HG02884 (cell line): ENCODE results near the gene DMRTA1.
"Not testable (repeated sequence)": the region's sequence is repeated elsewhere in the genome, so short reads cannot be mapped to it uniquely, and the experiment has no call there.

Experiments
- ATAC-seq: cut with Tn5 transposase; IDR thresholded peaks from one replicate; pipeline ENCODE4 v1.9.1; 2021; ENCODE audit warnings: mild to moderate bottlenecking, moderate library complexity; ENCODE audit not compliant: unreplicated experiment

Gene DMRTA1, protein sequence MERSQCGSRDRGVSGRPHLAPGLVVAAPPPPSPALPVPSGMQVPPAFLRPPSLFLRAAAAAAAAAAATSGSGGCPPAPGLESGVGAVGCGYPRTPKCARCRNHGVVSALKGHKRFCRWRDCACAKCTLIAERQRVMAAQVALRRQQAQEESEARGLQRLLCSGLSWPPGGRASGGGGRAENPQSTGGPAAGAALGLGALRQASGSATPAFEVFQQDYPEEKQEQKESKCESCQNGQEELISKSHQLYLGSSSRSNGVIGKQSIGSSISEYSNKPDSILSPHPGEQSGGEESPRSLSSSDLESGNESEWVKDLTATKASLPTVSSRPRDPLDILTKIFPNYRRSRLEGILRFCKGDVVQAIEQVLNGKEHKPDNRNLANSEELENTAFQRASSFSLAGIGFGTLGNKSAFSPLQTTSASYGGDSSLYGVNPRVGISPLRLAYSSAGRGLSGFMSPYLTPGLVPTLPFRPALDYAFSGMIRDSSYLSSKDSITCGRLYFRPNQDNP

DNA sequence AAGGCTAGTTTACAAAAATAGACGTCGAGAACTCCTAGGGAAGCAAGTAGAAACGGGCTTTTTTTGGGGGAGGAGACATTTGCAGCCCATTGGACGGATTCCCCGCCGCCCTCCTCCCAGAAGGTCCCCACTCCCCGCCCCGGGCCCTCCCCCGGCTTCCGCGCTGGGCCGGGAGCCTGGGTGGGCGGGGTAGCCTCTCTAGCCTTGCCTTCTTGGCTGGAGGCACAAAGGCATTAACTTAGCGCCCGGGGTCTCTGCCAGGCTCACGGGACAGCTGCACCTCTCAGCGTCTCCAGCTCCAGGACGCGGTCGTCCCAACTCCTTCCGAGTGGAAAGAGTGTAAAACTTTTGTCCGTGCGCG, at the start of gene DMRTA1:
Gene DMRTA1, plus strand, starts transcription at position 236 of the 361 bp plus-strand sequence. CDS start 242 bp downstream, outside the sequence.
- ATAC-seq: no peak

DNA sequence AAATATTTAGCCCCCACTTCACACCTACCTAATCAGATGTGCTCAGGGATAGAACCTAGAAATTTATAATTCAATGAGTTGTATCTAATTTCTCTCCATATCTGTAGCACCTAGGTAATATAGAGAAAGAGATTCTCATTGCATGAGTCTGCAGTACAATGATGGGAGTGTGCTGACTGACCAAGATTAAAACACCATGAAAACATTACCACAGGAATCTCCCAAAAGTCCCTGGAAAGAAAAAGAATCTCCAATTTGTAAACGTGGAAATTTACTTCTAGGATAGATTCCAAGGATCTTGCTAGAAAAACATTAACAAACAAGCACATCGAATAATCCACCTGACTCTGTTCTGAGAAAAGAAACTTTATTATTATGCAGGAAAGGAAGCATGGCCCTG, 45.0 kb upstream of the DMRTA1 start:
- ATAC-seq: no peak

DNA sequence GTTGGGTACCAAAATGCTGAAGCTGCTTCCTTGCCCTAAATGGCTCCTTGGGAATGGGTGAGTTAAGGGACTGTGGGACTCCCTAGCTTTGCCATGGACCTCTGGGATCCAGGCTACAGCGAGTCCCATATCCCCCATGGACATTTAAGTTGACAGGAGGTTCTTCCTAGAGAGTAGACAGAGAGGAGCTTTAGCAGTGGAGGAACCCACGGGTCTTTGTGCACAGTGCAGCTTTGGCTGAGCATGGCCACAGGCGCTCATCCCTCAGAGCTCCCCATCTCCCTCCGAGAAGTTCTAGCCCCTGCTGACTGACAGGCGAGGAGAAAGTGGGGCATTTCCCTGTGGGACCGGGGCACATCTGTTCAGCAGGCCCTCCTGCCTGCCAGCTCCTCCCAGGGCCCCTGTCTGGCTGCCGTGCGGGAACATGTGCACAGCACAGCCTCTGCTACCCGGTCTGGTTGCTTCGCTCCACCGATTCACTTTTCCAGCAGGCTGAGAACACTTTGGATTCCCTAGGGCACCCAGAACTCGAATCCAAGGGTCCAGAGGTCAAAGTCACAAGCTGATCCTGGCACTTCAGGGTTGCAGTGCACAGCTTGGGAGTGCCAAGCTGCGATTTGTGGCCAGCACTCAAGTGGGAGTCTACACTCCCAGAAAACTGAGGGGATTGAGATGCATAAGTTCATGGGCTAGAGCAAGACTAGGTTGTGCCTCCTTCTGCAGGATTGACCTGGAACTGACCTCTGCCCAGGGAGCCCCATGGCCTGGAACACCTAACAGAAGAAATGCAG, 40.6 kb upstream of the DMRTA1 start:
- ATAC-seq: no peak

DNA sequence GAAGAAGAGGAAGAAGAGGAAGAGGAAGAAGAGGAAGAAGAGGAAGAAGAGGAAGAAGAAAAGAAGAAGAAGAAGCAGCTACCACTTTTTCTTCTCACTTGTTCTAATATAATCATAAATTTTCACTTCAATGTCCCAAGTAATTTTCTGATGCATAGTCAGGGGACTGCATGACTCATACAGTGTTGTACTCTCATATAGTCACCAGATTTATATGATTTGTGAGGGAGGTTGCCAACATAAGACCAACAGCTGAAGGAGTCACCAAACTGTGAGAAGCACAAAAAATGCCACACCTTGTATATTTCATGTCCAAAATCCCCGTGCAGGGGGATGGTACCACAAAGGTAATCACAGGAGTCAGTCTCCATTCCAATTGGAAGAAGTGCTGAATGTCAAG, 32.7 kb upstream of the DMRTA1 start:
- no peak for ATAC-seq

DNA sequence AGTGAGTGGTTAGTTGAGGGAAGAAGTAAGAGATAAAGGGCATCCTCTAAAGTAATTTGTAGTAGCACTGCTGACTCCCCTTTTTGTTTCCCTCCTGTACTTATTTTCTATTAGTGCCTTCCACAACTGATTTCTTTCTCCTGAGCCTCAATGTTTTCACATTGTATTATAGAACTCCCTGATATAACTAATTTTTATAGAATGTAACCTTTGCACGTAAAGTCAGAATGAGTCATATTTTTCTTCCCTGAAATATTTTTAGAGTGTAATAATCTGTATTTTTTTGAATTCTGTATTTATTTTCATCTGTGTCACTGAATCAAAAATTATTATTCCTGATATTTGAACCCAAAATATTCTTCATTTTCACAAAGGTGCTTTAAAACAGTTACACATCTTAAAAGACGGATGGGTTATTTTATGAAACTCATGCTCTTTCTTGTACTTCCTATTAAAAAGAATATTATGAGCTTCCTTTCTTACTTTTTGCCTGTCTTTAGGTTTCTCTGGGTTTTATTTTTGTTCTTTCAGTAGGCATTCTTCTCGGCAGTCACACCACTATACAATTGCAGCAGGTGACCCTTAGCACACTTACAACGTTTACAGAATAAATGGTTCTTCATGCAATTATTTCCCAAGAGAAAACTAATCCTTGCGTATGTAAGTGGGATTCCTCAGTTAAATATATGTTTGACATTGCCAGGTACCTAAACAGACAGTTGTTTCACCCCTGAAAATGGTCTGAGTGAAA, 30.5 kb upstream of the DMRTA1 start:
- no peak for ATAC-seq

DNA sequence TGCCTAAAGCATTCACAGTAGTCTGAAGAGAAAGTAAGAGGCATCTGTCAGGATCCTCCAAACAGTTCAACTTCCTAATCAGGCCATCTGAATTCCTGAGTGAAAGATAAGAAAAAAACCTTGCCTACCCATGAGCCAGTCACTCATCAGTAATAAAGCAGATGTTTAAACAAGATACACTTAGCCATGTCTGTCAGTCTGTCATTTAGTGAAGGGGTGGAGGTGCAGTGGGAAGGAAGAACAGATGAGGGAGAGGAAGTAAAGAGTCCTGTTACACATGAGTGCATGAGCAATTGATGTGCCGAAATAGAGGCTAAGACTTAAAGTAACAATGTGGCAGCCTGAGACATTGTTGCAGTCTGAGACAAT, 29.9 kb upstream of the DMRTA1 start:
- ATAC-seq: no peak

DNA sequence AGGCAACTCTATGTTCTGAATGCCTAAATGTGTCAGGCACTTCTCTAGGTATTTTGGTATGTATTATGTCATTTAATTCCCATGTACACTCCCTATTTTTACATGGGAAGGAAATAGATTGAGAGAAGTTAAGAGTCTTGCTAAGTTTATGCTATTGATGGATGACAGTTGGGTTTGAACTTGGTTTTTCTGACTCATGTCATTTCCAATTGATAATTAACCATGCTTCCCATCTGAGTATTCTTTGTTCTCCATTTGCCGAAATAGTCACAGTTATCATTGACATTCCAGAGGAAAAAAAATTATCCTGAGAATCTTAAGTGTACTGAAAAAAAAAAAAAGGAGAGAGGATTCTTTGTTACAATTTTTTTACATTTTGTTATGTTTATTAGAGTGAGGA, 23.1 kb upstream of the DMRTA1 start:
- no peak for ATAC-seq

DNA sequence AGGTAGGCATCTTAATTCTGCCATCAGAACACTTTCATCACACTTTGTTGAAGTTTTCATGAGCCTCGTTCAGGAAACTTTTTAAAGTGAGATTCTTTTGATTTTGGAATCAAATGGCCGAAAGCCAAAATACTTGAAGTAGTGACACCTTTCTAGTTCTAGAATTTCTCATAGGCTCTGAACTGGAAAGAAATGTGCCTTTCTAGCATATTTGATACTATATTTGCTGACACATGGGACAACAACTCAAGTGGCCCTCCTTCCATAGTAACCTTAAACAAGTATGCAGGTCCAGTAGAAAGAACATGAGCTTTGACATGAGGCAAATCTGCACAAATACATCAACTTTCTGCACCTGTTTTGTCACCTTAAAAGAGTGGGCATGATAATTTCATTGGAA, 22.0 kb upstream of the DMRTA1 start:
- ATAC-seq: no peak

DNA sequence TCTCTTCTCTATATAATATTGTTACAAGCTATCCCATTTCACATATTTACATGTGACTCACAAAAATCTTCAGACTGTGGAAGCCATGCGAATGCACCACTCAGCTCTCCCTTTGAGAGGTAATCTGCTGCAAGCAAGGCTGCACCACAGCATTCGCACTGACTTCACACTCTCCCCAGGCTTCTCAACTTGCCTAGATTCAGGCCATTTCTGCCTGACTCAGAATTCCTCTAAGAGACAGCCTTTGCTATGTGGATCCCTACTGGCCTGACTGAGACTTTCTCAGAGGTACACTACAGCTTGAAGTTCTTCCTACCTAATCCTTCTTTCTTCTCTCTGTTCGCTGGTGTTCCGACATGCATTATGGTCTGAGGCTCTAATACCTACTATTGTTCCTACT, 21.1 kb upstream of the DMRTA1 start:
- ATAC-seq: no peak

DNA sequence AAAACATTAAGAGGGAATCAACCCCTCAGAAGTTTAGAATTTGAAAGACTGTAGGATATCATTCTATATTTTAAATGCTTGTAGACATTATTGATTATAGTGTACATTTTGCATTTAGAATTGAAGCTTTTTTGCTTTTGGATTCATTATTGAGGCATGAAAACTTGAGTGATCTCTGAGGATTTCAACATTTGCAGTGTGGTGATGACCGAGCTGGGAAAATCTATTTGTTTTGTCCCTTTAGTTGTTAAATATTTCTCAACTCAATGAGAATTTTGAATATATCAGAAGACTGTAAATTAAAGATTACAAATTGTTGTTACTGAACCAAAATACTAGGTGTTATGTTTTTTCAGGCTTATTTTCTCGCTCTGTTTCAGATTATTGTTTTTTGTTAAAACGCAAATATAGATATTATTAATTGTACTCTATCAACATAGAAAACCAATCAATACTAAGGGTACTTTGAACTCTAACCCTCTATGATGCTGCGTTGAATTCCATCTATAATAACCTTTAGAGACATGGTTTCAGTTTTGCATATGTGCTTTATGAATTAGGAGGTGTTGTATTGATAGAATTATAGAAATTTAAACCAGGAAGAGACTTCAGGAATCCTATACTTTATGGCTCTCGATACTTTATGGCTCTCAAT, 19.3 kb upstream of the DMRTA1 start:
- ATAC-seq: no peak

DNA sequence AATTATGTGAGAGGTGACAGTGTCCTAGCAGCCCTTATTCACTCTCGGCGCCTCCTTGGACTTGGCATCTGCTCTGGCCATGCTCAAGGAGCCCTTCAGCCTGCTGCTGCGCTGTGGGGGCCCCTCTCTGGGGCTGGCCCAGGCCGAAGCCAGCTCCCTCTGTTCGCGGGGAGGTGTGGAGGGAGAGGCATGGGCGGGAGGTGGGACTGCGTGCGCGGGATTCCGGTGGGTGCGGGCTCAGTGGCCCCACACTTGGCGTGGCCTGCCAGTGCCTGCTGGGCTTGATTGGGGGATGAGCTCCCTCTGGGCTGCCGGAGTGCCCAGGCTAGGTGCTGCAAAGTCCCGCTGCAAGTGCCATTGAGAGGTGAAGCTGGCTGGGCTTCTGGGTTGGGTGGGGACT, 12.9 kb upstream of the DMRTA1 start:
- no peak for ATAC-seq

DNA sequence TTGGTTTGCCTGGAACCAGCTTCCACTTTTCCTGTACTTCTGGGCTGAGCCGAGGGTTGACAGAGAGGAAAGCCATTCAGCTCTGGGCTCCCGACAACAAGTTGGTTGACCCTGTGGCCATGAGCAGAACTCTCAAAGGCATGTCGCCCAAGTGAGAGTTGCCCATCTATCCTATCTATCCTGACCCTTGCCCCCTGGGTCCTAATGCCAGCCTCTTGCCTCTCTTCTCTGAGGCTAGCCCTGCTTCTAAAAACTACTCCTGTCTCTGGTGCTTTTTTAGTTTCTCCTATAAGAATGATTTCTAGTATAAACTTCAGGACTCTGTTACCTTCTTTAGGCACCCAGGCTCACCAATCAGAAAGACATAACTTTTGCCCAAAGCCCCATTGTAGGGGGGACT, 11.4 kb upstream of the DMRTA1 start:
- not testable (repeated sequence) for ATAC-seq

DNA sequence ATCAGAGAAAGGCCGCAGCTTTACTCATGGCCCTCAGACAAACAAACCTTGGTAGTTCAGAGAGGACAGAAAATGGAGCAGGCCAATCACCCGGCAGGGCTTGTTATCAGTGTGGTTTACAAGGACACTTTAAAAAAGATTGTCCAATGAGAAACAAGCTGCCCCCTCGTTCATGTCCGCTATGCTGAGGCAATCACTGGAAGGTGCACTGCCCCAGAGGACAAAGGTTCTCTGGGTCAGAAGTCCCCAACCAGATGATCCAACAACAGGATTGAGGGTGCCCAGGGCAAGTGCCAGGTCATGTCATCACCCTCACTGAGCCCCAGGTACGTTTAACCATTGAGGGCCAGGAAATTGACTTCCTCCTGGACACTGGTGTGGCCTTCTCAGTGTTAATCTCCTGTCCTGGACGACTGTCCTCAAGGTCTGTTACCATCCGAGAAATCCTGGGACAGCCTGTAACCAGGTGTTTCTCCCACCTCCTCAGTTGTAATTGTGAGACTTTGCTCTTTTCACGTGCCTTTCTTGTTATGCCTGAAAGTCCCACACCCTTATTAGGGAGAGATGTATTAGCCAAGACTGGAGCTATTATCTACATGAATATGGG, 9.1 kb upstream of the DMRTA1 start:
- not testable (repeated sequence) for ATAC-seq

DNA sequence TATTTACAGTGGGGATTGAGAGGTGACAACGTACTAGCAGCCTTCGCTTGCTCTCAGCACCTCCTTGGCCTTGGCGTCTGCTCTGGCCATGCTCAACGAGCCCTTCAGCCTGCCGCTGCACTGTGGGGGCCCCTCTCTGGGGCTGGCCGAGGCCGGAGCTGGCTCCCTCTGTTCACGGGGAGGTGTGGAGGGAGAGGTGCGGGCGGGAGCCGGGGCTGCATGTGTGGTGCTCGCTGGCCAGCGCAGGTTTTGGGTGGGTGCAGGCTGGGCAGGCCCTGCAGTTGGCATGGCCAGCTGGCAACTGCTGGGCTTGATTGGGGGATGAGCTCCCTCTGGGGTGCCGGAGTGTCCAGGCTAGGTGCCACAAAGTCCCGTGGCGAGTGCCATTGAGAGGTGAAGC, 5.8 kb upstream of the DMRTA1 start:
- no peak for ATAC-seq

DNA sequence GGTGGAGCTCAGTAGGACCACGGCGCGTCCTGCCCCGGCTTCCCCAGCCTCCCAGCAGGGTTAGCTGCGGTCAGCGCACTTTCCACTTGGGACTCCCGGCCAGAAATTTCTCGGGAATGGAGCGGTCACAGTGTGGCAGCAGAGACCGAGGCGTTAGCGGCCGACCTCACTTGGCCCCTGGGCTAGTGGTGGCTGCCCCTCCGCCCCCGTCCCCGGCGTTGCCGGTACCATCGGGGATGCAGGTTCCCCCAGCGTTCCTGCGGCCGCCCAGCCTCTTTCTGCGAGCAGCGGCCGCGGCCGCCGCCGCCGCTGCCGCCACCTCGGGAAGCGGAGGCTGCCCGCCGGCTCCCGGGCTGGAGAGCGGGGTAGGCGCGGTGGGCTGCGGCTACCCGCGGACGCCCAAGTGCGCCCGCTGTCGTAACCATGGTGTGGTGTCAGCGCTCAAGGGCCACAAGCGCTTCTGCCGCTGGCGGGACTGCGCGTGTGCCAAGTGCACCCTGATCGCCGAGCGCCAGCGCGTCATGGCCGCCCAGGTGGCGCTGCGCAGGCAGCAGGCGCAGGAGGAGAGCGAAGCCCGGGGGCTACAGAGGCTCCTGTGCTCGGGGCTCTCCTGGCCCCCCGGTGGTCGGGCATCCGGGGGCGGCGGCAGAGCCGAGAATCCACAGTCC, 460 bp downstream of the DMRTA1 start:
- no peak for ATAC-seq

DNA sequence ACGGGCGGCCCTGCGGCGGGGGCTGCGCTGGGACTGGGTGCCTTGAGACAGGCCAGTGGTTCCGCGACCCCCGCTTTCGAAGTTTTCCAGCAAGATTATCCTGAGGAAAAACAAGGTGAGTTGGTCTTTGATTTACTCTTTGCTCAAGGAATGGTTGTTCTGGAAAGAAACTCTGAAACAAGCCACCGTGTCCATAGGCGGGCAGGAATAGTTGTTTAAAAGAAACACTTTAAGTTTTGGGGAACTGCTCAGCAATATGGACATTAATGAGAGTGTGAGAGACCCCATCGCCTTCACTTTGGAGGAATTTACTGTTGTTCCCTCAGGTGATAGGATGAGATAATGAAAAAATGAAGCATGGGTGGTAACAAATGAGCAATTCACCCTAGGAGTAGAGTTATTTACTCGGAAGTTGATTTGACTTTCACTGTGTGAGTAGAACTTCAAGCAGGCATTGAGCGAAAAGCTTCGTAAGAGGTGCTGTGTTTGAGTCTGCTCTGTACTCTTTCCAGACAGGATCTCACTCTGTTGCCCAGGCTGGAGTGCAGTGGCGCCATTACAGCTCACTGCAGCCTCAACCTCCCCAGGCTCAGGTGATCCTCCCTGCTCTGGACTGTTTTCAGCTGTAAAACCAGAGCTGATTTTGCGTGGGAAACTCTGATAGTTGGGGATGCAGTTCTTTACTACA, 1.1 kb downstream of the DMRTA1 start:
- ATAC-seq: no peak

DNA sequence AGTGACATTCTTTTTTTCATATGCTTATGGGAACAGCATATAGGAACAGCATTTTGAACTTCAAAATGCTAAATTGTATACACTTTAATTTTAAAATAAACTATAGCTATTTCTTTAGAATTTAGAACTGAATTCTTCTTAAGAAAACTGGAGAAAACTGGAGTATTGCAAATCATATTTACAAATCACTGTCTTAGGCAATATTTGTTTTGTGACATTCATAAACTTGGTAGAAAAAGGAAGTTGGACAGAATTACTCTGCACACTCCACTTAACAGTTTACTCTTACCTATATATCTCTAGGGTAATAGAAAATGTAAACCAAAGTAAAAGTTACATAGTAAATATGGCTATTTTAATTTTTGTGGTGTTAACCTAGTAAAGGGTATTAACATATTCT, 3.1 kb downstream of the DMRTA1 start:
- no peak for ATAC-seq

DNA sequence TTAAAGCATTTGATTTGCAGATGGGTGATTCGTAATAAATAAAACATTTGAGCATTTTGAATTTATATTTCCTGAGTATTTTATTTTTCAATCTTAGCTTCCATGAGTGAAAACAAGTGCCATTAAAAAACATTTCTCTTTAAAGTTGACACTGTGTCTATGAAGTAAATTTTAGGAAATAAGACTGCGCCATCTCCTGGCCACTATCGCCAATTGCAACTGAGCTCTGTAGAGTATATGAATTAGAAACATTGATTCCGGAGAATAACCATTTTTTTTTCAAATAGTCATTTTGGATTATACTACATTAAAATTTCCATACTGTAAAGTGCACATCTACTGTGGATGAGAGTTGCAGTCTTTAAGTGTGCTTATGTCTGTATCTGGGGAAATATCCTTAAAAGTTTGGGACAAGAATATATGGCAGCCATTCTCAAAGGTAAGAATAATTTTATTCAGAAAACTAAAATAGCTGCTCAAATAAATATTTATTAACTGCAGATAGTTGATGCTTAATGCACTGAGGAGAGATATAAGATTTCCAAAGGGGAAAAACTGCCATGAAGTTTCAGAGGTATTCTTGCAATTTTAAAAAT, 5.9 kb downstream of the DMRTA1 start:
- peak; percentile 64 for ATAC-seq

DNA sequence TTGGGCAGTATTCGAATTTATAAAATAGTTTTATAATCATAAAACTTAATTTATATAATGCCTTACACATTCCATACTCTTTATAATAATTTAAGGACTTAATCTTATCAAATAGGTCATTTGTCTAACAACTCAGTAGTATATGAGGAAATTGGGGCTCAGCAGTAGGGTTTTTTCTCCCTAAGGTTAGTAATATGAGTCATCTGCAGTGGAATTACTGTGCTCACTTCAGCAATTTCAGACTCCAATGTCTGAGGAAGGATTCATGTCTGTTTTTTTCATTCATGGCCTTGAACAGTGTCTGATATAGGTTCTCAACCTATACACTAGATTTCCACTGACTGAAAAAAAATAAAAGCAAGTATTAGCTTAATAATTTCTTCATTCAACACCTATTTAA, 7.4 kb downstream of the DMRTA1 start:
- no peak for ATAC-seq
